NCI-H146 (cell line): ENCODE data around the gene TBC1D10B.

Source experiments
- DNase-seq: peaks from one replicate; lab custom pipeline; 2025; lab: John Stamatoyannopoulos, UW

Gene TBC1D10B, protein sequence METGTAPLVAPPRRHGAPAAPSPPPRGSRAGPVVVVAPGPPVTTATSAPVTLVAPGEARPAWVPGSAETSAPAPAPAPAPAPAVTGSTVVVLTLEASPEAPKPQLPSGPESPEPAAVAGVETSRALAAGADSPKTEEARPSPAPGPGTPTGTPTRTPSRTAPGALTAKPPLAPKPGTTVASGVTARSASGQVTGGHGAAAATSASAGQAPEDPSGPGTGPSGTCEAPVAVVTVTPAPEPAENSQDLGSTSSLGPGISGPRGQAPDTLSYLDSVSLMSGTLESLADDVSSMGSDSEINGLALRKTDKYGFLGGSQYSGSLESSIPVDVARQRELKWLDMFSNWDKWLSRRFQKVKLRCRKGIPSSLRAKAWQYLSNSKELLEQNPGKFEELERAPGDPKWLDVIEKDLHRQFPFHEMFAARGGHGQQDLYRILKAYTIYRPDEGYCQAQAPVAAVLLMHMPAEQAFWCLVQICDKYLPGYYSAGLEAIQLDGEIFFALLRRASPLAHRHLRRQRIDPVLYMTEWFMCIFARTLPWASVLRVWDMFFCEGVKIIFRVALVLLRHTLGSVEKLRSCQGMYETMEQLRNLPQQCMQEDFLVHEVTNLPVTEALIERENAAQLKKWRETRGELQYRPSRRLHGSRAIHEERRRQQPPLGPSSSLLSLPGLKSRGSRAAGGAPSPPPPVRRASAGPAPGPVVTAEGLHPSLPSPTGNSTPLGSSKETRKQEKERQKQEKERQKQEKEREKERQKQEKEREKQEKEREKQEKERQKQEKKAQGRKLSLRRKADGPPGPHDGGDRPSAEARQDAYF

DNA sequence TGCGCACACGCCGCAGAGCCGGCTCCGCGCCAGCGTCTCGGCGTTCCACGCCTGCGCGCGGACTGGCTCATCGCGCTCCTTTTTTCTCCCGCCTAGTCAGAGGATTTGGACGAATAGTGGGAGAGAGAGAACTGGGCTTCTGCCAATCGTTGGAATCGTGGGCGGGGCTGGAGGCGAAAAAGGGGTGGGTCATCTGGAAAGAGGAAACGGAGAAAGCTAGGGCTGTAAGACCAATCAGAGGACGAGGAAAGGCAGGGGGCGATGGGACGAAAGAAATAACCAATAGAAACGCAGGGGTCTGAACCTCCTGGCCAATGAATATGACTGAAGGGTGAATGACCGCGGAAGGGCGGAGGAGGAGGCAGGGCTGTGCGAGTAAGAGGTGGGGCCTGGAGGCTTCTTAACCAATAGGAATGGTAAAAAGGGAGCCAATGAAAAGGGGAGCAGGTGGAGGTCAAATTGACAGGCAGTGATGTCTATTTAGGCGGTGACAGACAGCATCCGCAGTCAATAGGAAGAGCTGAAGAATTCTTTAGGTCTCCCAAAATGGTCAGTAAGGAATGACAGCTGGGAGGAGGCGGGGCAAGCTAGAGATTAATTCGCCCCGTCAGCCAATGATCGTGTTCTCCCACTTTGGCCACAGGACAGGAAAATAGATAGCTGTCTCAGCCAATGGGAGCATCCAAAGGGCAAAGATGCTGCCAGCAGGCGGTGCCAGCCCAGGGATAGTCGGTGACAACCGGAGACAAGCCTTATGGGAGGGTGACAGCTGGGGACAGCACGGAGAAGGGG, at the start of gene TBC1D10B:
TSS of gene TBC1D10B (minus strand) at position 39 of the 792 bp plus-strand sequence. CDS start 311 bp downstream, outside the sequence.
- DNase-seq = peak; percentile 100

DNA sequence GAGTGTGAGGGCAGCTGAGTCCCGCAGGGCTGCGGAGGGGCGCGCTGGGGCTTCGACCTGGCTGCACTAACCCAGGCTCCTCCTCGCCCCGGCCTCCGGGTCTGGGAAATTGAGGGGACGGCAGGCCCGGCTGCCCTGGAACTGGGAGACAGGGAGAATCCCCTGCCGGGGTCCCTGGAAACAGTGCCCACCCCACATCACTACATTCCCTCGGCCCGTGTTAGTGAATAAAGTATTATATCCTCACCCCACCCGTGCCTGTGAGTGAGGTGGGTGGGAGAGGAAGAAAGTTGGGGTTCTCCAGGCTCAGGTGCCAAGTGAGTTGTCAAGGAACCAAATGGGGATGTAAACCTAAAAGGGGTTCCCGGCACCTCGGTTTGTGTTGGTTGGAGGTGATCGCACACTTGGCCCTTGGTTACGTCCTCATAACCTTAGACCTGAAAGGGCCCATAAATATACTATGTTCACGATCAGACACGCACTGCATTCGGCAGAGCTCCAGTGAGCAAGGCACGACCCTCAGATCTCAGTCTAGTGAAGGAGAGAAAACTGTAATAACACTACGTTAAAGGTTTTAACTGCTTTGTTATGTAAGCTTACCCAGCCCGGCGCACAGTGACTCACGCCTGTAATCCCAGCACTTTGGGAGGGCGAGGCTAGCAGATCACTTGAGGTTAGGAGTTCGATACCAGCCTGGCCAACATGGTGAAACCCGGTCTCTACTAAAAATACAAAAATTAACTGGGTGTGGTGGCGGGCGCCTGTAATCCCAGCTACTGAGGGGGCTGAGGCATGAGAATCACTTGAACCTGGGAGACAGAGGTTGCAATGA, 48.3 kb upstream of the TBC1D10B start:
- DNase-seq = no peak

DNA sequence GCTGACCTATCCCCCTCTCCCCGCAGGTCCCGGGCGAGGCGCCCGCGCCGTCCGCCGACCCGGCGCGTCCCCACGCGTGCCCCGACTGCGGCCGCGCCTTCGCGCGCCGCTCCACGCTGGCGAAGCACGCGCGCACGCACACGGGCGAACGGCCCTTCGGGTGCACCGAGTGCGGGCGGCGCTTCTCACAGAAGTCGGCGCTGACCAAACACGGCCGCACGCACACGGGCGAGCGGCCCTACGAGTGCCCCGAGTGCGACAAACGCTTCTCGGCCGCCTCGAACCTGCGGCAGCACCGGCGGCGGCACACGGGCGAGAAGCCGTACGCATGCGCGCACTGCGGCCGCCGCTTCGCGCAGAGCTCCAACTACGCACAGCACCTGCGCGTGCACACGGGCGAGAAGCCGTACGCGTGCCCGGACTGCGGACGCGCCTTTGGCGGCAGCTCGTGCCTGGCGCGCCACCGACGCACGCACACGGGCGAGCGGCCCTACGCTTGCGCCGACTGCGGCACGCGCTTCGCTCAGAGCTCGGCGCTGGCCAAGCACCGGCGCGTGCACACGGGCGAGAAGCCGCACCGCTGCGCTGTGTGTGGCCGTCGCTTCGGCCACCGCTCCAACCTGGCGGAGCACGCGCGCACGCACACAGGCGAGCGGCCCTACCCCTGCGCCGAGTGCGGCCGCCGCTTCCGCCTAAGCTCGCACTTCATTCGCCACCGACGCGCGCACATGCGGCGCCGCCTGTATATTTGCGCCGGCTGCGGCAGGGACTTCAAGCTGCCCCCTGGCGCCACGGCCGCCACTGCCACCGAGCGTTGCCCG, 47.4 kb upstream of the TBC1D10B start:
- DNase-seq = peak; percentile 96

DNA sequence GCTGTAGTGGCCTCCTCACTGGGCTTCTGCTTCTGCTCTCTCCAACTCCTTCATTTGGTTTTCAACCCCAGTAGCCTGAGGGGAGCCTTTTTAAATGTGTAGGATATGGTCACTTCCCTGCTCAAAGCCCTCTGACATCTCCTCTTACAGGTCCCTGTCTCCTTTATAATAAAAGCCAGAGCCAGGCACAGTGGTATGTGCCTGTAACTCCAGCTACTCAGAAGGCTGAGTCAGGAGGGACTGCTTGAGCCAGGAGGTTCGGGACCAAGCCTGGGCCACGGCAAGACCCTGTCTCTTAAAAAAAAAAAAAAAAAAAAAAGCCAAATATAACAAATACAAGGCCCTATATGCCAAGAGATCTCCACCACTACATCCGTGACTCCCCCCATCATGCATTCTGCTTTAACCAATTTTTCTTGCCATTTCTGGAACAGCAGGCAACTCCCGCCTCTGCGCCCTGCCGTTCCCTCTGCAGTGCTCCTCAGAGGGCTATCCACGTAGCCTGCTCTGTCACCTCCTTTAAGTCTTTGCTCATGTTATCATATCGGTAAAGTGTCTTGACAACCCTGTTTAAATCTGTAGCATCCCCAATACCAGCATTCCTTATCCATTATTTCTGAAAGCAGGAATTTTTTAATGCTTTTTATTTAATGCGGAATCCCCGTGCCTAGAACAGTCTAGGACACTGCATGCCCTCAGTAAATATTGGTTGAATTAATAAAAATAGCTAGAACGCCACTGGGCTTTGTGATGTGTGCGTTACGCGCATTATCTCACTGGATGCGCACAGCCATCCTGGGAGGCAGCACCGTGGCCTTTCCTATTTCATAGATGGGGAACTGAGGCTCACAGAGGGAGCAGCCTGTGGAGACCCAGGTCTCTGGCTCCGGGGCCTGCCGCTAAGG, 46.6 kb upstream of the TBC1D10B start:
- peak; percentile 51 for DNase-seq

DNA sequence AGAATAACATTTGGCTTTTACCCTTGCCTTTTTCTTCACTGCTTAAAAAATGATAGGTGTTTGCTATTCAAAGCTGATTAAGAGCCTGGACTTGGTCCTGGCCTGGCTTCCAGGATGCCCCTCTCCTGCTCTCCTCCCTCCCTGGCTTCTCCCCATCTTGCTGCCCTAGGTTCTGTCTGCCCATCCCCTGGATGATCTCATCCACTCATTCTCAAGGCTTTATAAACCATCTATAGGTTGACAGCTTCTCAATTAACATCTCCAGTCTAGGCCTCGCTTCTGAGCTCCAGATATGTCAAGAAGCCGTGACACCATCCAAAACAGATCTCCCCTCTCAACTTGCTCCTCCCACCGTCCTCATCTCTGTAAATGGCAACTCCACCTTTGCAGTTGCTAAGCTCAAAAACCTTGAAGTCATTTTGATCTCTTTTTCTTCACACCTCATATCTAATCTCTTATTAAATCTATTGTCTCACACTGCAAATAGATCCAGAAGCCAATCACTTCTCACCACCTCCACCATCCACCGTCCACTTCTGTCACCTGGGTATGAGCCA, 45.8 kb upstream of the TBC1D10B start:
- DNase-seq = no peak

DNA sequence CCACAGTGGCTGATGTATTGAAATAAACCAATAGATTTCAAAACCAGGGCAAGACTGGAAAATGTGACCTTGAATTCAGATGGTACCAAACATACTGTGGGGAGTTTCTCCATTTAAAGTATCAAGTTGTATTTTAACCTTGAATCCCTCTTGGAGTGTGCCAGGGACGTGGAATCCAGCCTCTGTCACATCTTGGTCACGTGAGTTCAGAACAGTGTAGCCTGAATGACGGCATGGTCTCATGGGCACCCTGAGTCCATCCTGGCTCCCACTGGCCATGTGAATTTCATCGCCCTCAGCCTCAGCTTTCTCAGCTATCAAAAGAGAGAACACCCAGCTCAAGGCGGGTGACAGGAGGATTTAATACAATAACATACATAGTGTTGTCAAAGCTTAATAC, 43.9 kb upstream of the TBC1D10B start:
- no peak for DNase-seq

DNA sequence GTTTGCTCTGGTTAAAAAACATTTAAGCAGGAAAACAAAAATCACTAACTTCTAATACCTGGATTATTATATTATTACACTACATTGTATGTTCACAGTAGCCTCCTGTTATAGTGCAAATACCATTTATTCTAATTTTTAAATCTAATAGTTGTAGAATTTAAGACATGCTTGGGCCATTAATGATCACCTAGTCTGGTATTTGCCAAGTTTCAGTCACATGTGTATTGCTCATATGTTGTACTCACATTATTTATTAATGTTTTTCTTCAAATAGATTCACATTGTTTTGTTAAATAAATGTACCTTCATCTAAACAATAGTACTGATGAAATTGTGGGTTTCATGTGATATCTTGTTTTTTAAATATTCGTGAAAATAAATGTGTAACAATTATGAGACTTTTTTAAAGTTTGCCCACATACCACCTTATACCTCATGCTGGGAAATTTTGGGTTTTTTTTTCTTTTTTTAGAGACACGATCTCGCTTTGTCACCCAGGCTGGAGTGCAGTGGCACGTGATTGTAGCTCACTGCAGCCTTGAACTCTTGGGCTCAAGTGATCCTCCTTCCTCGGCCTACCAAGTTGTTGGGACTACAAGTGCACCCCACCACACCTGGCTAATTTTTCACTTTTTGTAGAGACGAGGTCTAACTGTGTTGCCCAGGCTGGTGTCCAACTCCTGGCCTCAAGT, 43.0 kb upstream of the TBC1D10B start:
- DNase-seq = no peak

DNA sequence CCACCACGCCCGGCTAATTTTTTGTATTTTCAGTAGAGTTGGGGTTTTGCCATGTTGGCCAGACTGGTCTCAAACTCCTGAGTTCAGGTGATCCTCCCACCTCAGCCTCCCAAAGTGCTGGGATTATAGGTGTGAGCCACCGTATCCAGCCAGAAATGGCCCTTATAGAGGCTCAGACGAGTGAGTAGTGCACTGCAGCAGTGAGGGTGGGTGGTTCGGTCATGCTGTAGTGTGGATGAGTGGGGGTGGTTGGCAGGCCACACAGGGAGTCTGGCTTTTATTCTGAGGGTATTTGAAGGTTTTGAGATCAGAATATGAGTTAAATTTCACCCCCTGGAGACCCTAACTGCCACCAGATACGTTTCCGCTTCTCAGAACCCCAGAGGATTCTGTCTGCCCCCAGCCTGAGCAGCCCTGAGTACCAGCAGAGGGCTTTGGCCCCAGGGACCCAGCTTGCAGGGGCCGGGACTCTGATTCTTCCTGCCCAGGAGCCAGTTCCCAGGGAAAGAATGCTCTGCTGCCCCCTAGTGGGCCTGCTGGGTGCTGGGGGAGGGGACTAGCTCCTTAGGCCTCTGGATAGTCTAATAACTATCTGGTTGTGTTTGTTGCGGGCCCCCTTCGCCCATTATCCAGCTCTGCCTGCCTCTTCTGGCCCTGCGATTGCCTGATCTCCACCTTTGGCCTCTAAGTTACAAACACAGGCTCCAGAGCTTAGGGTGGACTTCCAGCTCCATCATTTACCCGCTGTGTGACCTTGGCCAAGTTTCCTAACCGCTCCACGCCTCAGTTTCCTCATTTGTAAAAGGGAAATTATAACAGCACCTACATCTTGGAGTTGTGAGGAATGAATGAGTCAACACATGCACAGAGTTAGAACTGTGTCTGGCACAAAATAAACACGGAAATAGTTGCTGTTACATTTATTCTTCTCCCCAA, 39.1 kb upstream of the TBC1D10B start:
- peak; percentile 87 for DNase-seq

DNA sequence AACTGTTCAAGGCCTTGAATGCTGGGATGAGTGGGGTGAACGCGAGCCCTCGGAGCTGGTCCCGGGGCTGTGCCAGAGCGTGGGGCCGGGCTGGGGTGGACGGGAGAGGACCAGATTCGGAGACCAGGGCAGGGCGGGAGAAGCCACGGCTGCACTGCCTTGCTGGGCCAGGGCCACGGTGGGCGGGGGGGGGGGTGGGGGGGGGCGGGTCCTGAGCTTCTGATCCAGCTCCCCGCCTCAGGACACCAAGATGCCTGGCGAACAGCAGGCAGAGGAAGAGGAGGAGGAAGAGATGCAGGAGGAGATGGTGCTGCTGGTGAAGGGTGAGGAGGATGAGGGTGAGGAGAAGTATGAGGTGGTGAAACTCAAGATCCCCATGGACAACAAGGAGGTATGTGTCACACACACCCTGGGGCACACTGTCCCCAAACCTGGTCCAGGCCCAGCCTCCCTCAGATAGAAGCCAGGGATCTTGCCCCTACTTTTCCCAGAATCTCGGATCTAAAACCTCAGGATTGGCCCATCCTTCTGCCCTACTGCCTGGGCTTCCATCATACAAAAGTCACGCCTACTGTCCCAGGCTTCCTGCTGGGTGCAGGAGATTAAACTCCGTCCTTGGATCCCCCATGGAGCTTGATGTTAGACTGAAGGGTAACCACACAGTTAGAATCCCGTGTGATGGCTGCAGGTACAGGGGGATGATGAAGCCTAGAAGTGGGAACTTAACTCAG, 37.7 kb upstream of the TBC1D10B start:
- DNase-seq = peak; percentile 41

DNA sequence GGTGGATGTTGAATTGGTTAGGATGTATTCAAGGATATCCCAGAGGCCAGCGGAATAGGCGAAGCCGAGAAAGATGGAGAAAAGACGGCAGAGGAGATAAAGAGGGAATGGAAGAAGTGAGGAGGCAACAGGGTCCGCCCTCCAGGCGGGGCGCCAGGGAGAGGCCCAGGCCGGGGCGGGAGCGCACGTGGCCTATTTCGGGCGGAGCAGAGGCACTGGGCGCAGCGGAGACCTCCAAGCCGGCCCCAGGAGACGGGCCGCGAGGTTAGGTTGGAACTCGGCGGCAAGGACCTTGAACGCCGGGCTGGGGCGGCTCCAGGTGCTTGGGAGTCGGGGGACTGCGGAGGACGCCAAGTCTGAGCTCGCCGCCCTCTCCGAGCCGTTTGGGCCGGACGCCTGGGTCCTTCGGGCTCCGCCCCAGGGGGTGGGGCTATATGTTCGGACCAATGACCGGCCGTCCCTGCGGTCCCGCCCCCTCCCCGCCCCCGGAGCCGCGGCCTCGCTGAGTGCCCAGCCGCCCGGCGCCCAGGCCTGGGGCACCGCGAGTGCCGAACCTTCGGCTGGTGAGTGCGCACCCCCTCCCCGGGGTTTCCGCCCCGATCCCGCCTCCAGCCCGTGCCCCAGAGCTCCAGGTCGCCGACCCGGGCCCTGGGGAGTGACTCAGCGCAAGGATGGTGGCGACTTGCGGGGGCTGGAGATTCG, 37.0 kb upstream of the TBC1D10B start, which contains the start of gene ZNF771:
TSS of gene ZNF771 (plus strand) at position 505 of the 702 bp plus-strand sequence. CDS start 448 bp downstream, outside the sequence.
- DNase-seq = peak; percentile 97

DNA sequence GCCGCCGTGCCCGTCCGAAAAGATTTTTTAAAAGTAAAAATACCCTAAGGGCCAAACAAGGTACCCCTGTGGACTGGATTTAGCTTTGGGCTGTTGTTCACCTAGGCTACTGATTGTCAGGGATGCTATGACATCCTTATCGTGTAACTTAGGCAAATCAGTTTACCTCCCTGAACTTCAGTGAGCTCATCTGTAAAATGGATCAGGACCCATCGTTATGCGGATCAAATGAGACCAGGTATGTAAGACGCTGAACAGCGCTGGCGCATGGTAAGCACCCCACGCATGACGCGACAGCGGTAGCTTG, 36.5 kb upstream of the TBC1D10B start:
- no peak for DNase-seq

DNA sequence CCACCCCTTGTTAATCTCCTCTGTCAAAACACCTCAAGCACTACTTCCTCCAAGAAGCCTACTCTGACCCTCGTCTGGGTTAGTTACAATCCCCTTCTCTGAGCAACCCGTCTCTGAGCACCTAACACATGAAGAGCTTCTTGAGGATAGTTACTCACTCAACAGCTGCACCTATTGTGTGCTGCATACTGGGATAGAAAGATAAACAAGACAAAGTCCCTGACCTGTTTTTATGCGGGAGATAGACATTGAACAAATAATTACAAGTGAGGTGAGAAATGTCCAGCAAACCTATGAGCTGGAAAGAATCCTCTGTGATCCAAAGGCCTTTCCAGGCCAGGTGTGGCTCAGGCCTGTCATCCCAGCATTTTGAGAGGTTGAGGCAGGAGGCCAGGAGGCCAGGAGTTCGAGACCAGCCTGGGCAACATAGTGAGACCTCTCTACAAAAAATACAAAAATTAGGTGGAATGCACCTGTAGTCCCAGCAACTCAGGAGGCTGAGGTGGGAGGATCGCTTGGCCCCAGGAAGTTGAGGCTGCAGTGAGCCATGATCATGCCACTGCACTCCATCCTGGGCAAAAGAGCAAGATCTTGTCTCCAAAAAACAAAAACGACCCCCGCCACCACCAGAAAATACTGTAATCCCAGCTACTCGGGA, 31.6 kb upstream of the TBC1D10B start:
- DNase-seq = peak; percentile 28

DNA sequence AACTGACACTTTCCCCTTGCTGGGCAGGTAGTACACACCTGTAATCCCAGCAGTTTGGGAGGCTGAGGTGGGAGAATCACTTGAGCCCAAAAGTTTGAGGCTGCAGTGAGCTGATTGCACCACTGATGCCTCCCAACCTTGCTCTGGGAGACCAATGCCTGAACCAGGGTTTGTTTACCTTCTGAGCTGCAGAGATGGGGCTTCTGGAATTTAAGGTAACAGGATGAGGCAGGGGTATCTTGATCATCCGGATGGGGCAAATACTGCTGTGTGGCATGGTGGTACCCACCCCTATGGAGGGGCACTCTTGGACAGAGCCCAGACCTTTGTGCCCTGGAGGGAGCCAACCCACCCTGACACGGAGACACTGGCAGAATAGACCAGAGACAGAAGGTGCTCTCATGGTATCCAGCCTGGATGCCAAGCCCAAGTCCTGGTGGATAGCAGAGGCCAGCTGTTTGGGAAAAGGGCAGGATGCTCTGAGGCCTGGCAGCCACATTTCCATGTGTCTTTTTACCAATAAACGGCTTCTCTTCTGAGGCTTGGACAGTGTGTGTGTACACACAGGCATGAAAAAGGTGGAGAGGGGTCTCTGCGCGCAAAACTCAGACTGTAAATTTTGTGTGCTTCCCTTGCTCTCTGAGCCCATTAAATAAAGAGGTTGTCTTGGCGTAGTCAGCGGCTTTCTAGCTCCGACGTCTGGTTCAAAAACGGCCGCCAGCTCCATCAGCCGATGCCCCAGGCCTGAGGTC, 29.3 kb upstream of the TBC1D10B start:
- DNase-seq = no peak

DNA sequence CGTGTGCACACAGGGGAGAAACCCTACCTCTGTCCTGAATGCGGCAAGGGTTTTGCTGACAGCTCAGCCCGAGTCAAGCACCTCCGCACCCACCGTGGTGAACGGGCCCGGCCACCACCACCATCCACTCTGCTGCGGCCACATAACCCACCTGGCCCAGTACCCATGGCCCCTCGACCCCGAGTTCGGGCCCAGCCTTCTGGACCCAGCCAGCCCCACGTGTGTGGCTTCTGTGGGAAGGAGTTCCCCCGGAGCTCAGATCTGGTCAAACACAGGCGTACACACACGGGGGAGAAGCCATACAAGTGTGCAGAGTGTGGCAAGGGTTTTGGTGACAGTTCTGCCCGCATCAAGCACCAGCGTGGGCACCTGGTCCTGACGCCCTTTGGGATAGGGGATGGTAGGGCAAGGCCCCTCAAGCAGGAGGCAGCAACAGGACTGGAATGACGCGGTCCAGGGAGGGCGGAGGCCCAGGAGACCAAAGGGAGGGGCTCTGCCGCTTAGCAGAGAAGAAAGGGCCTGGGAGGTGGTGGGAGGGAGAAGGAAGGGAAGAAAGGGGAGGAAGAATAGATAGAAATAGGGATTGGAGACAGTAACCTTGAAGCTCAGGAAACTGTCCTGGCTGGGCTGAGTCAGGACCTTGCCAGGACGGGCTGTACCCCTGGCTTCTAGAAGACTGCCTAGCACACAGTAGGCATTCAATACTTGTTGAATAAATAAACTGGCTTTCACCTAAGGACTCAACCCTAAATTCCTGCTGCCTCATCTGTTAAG, 28.6 kb upstream of the TBC1D10B start:
- no peak for DNase-seq
